ENCODE data around the gene UGT1A4. TPM values are rescaled to one million over a fixed set of nuclear protein-coding genes. Genes with fewer than 3 reads are reported as not detected.

The UGT1A4 gene
- total and polyA plus RNA-seq, 2 of the 8 experiments (the other 6 are each of a cell fraction or from before 2014, with no cell fraction given) = not detected

DNA sequence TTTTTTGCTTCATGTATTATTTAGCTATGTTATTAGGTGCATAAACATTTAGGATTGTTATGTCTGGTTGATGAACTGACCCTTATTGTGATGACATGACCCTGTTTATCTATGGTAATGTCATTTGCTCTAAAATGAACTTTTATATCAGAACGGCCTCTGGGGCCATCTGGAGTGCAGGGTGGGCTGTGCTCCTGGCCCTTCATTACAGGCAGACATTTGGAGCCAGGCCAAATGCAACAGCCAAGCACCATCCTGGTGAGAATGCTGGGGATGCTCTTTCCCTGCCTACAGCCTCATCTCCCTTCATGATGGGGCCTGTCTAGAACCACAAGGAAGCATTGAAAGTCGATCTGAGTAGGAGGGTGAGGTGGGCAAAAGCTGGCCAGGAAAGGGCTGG, 97.8 kb downstream of the UGT1A4 start (continued):
- TF ChIP-seq, protein P1, sequence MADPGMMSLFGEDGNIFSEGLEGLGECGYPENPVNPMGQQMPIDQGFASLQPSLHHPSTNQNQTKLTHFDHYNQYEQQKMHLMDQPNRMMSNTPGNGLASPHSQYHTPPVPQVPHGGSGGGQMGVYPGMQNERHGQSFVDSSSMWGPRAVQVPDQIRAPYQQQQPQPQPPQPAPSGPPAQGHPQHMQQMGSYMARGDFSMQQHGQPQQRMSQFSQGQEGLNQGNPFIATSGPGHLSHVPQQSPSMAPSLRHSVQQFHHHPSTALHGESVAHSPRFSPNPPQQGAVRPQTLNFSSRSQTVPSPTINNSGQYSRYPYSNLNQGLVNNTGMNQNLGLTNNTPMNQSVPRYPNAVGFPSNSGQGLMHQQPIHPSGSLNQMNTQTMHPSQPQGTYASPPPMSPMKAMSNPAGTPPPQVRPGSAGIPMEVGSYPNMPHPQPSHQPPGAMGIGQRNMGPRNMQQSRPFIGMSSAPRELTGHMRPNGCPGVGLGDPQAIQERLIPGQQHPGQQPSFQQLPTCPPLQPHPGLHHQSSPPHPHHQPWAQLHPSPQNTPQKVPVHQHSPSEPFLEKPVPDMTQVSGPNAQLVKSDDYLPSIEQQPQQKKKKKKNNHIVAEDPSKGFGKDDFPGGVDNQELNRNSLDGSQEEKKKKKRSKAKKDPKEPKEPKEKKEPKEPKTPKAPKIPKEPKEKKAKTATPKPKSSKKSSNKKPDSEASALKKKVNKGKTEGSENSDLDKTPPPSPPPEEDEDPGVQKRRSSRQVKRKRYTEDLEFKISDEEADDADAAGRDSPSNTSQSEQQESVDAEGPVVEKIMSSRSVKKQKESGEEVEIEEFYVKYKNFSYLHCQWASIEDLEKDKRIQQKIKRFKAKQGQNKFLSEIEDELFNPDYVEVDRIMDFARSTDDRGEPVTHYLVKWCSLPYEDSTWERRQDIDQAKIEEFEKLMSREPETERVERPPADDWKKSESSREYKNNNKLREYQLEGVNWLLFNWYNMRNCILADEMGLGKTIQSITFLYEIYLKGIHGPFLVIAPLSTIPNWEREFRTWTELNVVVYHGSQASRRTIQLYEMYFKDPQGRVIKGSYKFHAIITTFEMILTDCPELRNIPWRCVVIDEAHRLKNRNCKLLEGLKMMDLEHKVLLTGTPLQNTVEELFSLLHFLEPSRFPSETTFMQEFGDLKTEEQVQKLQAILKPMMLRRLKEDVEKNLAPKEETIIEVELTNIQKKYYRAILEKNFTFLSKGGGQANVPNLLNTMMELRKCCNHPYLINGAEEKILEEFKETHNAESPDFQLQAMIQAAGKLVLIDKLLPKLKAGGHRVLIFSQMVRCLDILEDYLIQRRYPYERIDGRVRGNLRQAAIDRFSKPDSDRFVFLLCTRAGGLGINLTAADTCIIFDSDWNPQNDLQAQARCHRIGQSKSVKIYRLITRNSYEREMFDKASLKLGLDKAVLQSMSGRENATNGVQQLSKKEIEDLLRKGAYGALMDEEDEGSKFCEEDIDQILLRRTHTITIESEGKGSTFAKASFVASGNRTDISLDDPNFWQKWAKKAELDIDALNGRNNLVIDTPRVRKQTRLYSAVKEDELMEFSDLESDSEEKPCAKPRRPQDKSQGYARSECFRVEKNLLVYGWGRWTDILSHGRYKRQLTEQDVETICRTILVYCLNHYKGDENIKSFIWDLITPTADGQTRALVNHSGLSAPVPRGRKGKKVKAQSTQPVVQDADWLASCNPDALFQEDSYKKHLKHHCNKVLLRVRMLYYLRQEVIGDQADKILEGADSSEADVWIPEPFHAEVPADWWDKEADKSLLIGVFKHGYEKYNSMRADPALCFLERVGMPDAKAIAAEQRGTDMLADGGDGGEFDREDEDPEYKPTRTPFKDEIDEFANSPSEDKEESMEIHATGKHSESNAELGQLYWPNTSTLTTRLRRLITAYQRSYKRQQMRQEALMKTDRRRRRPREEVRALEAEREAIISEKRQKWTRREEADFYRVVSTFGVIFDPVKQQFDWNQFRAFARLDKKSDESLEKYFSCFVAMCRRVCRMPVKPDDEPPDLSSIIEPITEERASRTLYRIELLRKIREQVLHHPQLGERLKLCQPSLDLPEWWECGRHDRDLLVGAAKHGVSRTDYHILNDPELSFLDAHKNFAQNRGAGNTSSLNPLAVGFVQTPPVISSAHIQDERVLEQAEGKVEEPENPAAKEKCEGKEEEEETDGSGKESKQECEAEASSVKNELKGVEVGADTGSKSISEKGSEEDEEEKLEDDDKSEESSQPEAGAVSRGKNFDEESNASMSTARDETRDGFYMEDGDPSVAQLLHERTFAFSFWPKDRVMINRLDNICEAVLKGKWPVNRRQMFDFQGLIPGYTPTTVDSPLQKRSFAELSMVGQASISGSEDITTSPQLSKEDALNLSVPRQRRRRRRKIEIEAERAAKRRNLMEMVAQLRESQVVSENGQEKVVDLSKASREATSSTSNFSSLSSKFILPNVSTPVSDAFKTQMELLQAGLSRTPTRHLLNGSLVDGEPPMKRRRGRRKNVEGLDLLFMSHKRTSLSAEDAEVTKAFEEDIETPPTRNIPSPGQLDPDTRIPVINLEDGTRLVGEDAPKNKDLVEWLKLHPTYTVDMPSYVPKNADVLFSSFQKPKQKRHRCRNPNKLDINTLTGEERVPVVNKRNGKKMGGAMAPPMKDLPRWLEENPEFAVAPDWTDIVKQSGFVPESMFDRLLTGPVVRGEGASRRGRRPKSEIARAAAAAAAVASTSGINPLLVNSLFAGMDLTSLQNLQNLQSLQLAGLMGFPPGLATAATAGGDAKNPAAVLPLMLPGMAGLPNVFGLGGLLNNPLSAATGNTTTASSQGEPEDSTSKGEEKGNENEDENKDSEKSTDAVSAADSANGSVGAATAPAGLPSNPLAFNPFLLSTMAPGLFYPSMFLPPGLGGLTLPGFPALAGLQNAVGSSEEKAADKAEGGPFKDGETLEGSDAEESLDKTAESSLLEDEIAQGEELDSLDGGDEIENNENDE (IDR thresholded peaks at IDR 0.05; ENCODE audit: insufficient replicate concordance, low read length) = no peak
- TF ChIP-seq NRF1 (IDR thresholded peaks at IDR 0.05; ENCODE audit: low read depth, low read length) = no peak
